Lower leg skin (tissue), 4 donors: ENCODE data around the gene ING5. TPM values are rescaled to one million over a fixed set of nuclear protein-coding genes. Genes with fewer than 3 reads are reported as not detected.

Source experiments
- DNase-seq, 2 donors: peaks; one replicate each; pipeline ENCODE4 v3.0.0-alpha.2; 2019; ENCODE audit warnings: low spot score in 2 of 2
- H3K4me3 ChIP-seq: fragments of 200-600 bp; sonication (generic); 2 replicates; pipeline ENCODE4 v1.5.1; 2017; ENCODE audit warnings: mild to moderate bottlenecking, low read depth; ENCODE audit not compliant: poor library complexity, severe bottlenecking
- POLR2A ChIP-seq, 2 donors: fragments of 450-650 bp; IDR thresholded peaks; one replicate each; pipeline ENCODE4 v1.6.1; 2016 to 2017; ENCODE audit warnings: antibody characterized with exemption in 2 of 2, mild to moderate bottlenecking in 1 of 2, moderate library complexity in 1 of 2
- WGBS, 2 donors: methylation state at CpG; one replicate each; pipeline ENCODE4 v1.1.5; 2018; 5-methylcytosine and 5-hydroxymethylcytosine counted together
- intact Hi-C: fragments of 100-400 bp; cut with DNase I; formaldehyde crosslinking; loops from one replicate; pipeline ENCODE4 v1.15.0; 2023; ENCODE audit warnings: low total_unique reads
- total RNA-seq, 4 donors: library from RNA; depleted of rRNA; stranded (reverse); fragments of >200 nt; gene quantifications; one replicate each; pipeline ENCODE4 v1.1.0, GENCODE V29; 2016
- TF ChIP-seq, protein P1 (sequence below), 3 donors: fragments of 450-650 bp; IDR thresholded peaks; one replicate each; pipeline ENCODE4 v1.5.1; 2016; ENCODE audit warnings: antibody characterized with exemption in 3 of 3, mild to moderate bottlenecking in 3 of 3, moderate library complexity in 2 of 3

ING5 gene
- total RNA-seq = 10 to 100 TPM; 31.6 to 73.9 (median 35.7) TPM

DNA sequence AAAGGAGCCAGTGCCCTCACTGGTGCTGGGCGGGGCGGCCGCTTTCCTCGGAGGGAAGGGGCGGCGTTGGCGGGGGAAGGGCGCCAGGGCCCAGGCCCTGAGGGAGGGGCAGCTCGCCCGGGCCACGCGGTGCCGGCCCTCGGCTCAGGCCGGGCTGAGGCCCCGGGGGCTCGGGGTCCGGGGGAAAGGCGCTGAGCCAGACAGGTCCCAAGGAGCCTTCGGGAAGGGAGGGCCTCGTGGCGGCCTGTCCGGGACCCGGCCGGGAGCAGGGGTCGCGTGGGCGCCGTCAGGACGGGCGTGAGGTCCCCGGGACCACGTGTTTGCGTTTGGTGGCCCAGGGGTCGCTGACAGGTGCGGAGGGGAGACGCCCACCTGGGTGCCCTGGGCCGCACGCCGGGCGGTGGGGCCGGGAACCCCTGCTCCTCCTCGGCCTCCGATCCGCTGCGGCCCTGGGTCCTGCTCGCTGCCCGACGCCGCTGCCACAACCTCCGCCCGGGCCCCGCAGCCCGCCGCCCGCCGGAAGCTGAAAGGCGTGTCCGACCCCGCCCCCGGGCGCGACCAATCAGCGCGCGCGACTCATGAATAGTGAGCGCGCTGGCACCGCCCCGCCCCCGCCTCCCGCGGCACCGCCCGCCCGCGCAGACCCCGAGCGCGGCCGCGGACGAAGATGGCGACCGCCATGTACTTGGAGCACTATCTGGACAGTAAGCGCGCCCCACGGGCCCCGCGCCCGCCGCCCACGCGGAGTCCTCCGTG lies at the start of gene ING5:
TSS of gene ING5 (plus strand) at position 641 of the 756 bp plus-strand sequence. CDS start at position 668, 27 bp downstream.
- intact Hi-C loops = no loop called here
- TF ChIP-seq POLR2A (IDR thresholded peaks at IDR 0.05) = no peak
- TF ChIP-seq, protein P1, sequence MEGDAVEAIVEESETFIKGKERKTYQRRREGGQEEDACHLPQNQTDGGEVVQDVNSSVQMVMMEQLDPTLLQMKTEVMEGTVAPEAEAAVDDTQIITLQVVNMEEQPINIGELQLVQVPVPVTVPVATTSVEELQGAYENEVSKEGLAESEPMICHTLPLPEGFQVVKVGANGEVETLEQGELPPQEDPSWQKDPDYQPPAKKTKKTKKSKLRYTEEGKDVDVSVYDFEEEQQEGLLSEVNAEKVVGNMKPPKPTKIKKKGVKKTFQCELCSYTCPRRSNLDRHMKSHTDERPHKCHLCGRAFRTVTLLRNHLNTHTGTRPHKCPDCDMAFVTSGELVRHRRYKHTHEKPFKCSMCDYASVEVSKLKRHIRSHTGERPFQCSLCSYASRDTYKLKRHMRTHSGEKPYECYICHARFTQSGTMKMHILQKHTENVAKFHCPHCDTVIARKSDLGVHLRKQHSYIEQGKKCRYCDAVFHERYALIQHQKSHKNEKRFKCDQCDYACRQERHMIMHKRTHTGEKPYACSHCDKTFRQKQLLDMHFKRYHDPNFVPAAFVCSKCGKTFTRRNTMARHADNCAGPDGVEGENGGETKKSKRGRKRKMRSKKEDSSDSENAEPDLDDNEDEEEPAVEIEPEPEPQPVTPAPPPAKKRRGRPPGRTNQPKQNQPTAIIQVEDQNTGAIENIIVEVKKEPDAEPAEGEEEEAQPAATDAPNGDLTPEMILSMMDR (IDR thresholded peaks at IDR 0.05) = no peak
- WGBS, 2 donors = 1% methylated on average over 31 to 51 of the region's 96 CpGs
- peak within 1 kb of the TSS; percentile 76 for H3K4me3 ChIP-seq
- peak; percentile 94 to 99 for DNase-seq

DNA sequence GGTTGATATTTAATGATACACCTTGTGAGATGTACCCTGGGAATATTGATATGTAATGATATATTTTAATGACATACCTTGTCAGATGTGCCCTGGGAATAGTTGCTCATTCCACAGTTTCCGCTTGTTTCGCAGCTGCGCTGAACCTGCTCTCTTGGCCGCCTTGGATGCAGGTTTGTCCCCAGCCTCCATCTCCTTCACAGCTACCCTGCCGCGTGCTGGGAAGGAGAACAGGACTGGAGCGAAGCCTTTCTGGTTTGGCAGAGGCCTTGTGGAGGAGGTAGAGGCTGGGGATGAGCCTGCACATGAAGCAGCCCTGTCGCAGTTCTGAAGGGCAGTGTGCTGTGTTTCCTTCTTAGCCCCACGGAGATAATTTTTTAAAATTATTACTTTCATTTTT lies 49.7 kb upstream of the ING5 start:
- intact Hi-C loops = no loop called here
- 93 to 98% methylated on average over 9 of the region's 9 CpGs for WGBS, 2 donors

DNA sequence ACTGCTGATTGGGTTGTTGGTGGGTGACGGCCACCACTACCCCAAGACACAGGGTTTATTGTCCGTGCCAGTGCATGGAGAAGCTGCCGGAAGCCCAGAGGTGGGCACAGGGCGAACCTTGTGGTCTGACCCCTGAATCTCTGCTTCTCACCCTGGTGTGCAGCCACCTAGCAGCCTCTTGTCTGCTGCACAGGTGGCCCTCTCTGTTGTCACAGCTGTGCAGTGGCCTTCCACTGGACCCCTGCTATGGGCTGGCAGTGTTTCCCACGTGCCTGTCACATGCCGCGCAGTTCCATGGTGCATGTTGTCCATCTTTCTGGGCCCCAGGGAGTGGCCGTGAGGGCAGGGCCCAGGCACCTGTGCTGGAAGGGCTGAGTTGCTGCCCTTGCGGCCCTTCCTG lies 49.1 kb upstream of the ING5 start:
- no peak for DNase-seq
- no peak overlapping the region for H3K4me3 ChIP-seq
- intact Hi-C loops = no loop called here
- no peak for TF ChIP-seq POLR2A (IDR thresholded peaks at IDR 0.05)
- TF ChIP-seq, protein P1 (IDR thresholded peaks at IDR 0.05) = no peak
- 96% methylated on average over 9 of the region's 9 CpGs for WGBS, 2 donors

More for the DNA sequence above, 49.7 kb upstream of the ING5 start:
- H3K4me3 ChIP-seq = no peak overlapping the region
- TF ChIP-seq POLR2A (IDR thresholded peaks at IDR 0.05) = no peak
- TF ChIP-seq, protein P1 (IDR thresholded peaks at IDR 0.05) = no peak
- DNase-seq = no peak

DNA sequence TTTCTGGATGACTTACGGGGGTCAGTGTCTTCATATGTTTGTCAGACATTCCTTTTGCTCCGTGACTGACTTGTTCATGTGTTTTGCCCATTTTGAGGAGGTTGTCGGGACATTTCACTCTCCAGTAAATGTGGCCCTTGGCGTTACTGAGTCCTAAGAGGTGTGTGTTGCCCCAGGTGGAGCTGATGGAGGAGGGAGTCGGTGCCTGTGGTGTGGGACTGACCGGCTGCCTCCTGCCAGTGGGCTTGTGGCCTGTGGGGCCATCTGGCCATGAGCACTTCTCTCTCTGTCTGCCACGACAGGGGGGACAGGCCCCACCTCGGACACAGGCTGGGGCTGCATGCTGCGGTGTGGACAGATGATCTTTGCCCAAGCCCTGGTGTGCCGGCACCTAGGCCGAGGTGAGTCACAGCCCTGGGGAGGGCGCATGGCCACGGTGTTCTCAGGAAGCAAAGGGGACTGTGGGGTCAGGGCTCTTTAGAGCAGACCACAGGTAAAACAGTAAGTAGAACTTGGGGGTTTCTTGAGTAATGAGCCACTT lies 48.6 kb upstream of the ING5 start:
- TF ChIP-seq, protein P1 (IDR thresholded peaks at IDR 0.05) = no peak
- TF ChIP-seq POLR2A (IDR thresholded peaks at IDR 0.05) = no peak
- DNase-seq = no peak
- 93 to 94% methylated on average over 13 of the region's 13 CpGs for WGBS, 2 donors
- no peak overlapping the region for H3K4me3 ChIP-seq
- intact Hi-C loops = no loop called here

DNA sequence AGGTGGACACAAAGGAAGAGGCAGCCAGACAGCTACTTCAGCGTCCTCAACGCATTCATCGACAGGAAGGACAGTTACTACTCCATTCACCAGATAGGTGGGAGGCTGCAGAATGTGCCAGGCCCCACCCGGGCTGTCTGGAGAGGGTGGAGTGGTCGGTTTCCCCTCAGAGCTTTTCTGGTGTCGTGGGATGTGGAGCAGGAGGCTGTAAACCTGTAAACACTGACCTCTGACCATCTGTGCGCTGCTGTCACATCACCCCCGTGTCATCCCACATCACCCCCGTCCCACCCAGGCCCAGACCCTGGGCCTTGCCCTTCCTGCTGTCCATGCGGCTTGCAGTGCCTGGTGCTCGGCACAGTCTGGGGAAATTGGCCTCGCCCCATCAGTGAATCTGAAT lies 47.3 kb upstream of the ING5 start:
- TF ChIP-seq POLR2A (IDR thresholded peaks at IDR 0.05) = no peak
- TF ChIP-seq, protein P1 (IDR thresholded peaks at IDR 0.05) = no peak
- DNase-seq = no peak
- intact Hi-C loops = no loop called here
- WGBS, 2 donors = 89 to 95% methylated on average over 12 of the region's 12 CpGs
- no peak overlapping the region for H3K4me3 ChIP-seq
